C4-2B (cell line): ENCODE measurements around the gene PPIA.

Source experiments
- CTCF ChIP-seq: fragments of 450-650 bp; conservative IDR thresholded peaks from 2 replicates; pipeline ENCODE4 v1.5.1; 2017; ENCODE audit warnings: mild to moderate bottlenecking
- ZFX ChIP-seq: fragments of 450-650 bp; IDR thresholded peaks from 2 replicates; pipeline ENCODE4 v1.6.1; 2017

- TF ChIP-seq CTCF (no peak), ZFX (no peak)
Observed at GRCh38 chr7:44769776-44770294, 26.6 kb upstream of the PPIA start.
